Embryonic facial prominence (tissue), 1 donor: ENCODE data around the gene PRDM15.
"Not testable (repeated sequence)": the region's sequence is repeated elsewhere in the genome, so short reads cannot be mapped to it uniquely, and the experiment has no call there.

Experiments used
- DNase-seq: peaks from one replicate; pipeline ENCODE4 v3.0.0-alpha.2; 2016; ENCODE audit errors: extremely low spot score

PRDM15 gene

GRCh38 chr21:41806773-41807172, 72.4 kb downstream of the PRDM15 start:
- DNase-seq: no peak

DNA sequence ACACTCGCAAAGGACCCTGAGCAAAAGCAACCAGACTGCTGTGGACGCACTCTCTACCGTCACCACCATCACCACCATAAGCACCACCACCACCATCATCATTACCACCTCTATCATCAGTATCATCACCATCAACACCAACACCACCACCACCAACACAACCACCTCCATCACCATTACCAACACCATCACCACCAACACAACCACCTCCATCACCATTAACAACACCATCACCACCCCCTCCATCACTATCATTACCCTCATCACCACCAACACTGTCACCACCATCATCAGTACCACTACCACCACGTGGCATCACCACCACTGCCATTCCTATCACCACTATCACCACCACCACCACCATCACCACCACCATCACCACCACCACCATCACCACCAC, 73.5 kb downstream of the PRDM15 start:
- no peak for DNase-seq

DNA sequence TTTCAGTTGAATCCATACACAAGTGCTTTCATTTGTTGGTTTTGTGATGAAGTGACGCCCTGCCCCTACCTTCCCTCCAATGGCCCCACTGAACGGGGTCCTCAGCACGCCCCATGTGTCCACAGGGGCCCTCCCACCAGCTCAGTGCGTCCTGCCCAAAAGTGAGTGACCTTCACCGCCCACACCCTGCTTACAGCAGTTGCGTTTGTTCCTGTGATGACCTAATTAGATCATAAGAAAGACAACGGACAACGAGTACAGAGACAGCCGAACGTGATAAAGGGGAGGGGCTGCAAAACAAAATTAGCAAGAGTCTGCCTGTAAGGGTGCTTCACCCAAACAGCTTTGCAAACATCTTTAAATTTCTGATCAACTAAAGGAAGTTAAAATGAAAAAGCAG, 74.1 kb downstream of the PRDM15 start:
- DNase-seq: no peak

DNA sequence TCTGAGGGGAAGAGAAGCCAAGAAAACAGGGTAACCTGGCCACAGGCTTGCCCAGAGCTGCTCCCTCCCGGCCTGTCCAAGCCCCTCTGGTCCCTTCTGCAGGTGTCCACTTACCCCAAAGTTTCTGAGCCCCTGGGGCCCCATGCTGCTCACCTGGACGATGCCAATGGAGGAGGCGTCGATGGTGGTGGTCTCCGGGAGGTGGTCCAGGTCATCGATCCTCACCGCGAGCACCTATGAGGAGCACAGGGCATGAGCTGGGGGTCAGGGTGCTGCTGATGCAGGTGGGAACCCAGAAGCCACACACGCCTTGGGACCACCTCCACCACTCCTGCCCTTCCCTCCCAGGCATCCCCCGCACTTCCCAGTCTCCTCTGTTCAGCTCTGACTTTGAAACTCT, 74.8 kb downstream of the PRDM15 start:
- DNase-seq: no peak

DNA sequence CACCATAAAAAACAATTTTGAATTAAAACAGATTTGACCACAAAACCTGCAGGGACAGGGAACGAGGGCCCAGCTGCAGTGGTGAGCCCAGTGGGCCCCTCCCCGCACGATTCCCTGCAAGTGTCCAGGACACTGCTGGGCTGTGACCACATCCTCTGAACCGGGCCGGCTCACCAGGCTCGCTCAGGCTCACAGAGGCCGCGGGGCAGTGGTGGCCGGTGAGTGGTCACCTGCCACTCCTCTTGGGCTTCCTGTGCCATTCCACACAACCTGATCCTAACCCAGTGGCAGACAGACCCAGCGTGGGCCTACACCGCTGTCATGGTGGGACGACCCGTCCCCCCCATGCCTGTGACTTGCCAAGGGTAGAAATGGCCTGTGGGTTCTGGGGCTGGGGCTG, 75.8 kb downstream of the PRDM15 start:
- DNase-seq: no peak

DNA sequence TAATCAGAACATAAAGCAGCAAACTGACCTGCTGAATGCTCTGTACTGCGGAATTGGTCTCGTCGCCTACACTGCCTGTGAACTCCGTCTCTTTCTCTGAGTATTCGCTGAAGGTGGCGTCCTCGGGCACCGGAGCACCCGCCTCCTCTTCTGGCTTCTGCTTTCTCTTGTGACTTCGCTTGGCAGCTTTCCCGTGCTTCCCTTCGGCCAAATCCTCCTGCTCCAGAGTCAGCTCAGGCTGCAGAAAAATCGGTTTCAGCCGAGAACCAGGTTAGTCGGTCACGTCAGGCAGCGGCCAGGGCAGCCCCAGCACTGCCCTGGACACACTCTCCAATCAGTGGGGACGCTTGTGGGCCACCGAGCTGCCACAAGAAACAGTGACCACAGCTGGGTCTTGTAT, 76.5 kb downstream of the PRDM15 start:
- no peak for DNase-seq

DNA sequence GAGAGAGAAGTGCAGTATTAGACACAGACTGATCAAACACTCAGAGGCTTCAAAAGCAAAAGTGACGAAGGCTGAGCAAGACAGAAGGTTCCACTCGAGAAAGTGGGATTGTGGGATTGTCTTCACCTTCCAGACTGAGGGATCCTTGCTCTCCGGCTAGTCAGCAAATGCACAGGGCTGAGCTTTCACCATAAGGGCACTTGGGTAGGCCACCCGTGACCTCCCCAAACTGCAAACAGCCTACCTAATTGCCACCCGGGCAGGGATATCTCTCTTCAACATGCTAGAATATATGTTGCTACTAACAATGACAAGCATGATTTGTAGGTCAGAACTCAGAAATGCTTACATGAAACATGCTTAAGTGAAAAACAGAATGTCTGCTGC, 77.0 kb downstream of the PRDM15 start:
- no peak for DNase-seq

GRCh38 chr21:41801321-41802197, 77.6 kb downstream of the PRDM15 start:
- no peak for DNase-seq

GRCh38 chr21:41800425-41801320, 78.5 kb downstream of the PRDM15 start:
- DNase-seq: no peak

GRCh38 chr21:41799763-41800162, 79.4 kb downstream of the PRDM15 start:
- no peak for DNase-seq

DNA sequence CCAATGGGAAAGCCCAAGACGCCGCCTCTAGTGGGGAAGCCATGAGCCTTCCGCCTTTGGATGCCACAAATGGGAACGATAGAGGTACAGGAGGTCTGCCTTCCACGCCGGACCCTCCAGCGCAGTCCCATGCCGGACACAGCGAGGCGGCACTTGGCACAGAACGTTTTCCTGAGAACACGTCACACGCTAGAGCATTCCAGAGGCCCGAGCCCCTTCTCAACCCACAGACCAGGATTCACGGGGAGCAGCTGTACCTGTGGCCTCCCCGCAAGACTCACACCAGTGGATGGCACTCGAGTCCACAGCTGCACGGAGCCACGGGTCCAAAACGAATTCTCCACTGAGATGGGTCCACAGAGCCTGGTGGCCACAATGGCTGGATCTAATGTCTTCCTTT, 80.8 kb downstream of the PRDM15 start:
- DNase-seq: no peak

DNA sequence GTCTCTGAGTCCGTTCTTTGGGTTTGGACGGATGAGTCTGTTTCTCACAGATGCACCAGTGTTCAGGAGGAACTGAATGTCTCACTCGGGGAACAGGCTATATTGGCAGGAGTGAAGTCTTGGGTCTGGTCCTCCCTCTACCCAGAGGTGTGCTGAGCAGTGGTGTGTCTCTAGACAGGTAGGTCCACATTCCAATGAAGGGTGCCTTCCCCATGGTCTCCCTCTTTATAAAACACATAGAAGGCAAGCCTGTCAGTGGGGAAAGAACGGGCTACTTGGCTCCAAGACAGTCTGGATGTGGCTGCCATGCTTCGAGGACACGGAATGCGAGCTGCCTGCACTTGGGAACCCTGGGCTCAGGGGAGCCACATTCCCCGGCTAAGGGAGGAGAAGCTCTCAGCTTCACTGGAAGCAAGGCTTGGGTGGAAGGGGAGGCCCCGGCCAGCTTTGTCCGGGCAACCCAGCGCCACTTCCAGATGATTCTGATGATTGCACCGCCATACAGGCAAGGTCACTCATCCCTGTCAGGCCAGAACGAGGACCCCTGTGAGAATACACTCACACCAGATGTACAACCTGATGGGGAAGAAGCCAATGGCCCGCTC, 82.6 kb downstream of the PRDM15 start:
- DNase-seq: no peak

DNA sequence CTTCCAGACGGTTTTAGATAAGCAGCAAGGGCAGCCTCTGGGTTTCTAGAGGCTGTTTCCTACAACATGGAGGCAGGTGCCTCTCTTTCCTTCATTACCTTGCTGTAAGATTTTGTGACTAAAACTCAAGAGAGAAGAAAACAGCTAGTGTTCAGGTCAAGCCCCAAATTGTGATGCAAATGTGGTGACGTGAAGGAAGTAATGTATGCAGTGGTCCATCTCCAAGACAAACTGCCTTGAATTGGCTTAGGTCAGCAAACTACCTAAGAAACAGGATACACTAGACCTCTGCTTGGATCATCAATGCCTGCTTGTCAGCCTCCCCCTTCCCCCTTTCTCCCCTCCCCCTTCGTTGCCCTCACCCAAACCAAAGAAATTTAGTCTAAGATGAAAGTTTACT, 83.4 kb downstream of the PRDM15 start:
- no peak for DNase-seq

GRCh38 chr21:41794600-41794999, 84.5 kb downstream of the PRDM15 start:
- no peak for DNase-seq

DNA sequence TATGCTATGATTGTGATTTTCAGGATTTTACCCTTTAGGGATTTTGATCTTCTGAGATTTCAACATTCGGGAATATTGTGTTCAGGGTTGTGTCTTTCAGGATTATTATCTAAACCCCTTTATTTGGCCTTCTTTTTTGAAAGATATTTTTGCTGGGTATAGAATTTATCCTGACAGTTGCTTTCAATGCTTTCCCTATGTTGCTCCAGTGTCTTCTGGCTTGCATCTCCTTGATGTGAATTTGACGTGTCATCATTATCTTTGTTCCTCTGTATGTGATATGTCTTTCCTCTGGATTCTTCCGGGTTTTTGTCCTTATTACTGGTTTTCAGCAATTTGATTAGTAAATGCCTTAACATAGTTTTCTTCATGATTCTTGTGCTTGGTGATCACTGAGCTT, 86.4 kb downstream of the PRDM15 start:
- DNase-seq: no peak

DNA sequence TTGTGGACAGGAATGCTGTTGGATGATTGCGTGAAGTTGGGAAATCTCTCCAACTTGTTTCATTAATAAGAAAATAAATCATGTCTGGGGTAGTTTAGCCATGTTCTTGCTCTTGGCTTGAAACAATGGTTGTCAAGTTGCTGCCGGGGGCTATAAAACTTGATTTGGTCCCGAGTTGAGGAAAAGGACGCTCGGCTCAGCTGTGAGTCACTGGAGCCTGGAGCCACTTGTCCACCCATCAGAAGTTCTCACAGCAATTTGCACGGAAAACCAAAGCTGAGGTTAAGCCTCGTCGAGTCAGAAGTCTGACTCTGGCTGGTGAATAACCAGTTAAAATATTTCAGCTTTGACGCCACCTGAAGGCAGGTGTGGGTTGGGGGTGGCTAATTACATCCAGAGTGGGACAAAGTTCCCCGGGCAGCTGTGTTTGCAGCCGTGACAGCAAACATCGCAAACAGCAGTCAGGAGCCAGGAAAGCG, 92.6 kb downstream of the PRDM15 start:
- DNase-seq: no peak

GRCh38 chr21:41785262-41785661, 93.9 kb downstream of the PRDM15 start:
- DNase-seq: not testable (repeated sequence)

DNA sequence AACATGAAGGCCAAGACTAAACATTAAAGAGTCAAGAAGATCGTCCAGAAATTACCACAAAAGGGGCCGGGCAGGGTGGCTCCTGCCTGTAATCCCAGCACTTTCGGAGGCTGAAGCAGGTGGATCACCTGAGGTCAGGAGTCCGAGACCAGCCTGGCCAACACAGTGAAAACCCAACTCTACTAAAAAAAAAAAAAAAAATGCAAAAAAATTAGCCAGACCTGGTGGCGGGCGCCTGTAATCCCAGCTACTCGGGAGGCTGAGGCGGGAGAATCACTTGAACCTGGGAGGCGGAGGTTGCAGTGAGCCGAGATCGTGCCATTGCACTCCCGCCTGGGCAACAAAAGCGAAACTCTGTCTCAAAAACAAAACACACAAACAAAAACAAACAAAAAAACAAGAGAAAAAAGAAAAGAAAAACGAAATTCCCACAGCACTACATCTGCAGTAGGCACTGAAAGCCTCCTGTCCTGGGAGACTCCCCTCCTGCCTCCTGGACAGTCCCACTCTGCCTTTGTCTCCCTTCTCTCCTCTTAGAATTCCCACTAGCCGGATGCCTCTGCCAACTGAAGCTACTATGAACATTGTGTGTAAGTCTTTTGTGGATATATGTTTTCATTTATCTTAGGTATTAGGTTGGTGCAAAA, 94.6 kb downstream of the PRDM15 start:
- no peak for DNase-seq

DNA sequence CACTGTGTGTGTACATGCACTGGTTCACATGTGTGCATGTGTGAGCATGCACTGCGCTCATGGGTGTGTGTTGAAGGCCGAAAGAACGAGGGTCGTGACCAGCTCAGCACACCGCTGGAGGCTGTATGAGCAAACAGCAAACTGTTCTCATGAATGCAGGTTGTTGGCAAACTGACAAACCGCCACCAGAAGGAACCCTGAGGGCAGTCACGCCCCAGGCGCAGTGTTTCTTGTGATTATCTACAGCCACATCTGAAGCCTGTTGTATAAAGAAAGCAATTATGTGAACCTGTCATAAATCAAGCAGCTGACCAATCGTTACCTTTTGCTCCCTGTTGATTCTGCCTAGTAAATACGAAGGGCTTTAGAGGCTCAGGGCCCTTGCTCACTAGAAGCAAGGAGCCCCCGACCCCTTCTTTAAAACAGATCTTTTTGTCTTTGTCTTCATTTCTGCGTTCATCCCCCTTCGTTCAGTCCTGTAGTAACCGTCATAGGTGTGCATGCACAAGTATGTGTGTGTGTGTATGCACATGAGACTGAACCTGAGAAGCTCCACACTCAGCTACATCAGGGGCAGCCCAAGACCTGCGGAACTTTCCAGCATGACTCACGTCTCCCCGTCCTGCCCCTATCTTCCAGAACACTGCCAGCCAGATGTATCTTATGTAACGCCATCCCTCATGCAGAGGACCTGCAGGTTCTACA, 95.5 kb downstream of the PRDM15 start:
- no peak for DNase-seq

DNA sequence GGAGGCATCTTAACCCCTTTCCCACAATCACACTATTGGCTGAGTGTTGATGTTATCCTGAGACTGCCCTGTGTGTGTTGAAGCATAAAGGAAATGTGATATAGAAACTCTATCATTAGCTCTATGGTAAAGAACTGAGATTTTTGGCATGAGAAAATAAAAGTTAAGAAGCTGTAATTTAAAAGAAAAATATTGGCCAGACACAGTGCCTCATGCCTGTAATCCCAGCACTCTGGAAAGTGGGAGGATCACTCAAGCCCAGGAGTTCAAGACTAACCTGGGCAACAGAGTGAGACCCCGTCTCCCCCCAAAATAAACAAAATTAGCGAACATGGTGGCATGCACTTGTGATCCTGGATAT, 98.1 kb downstream of the PRDM15 start:
- DNase-seq: no peak

GRCh38 chr21:41780337-41781049, 98.7 kb downstream of the PRDM15 start:
- DNase-seq: no peak
